Lower leg skin (tissue), 4 donors: ENCODE data around the gene PCK1. TPM values are rescaled to one million over a fixed set of nuclear protein-coding genes. Genes with fewer than 3 reads are reported as not detected.

Experiments
- DNase-seq, 2 donors: peaks; one replicate each; pipeline ENCODE4 v3.0.0-alpha.2; 2019; ENCODE audit warnings: low spot score in 2 of 2
- H3K4me3 ChIP-seq: fragments of 200-600 bp; sonication (generic); 2 replicates; pipeline ENCODE4 v1.5.1; 2017; ENCODE audit warnings: mild to moderate bottlenecking, low read depth; ENCODE audit not compliant: poor library complexity, severe bottlenecking
- POLR2A ChIP-seq, 2 donors: fragments of 450-650 bp; IDR thresholded peaks; one replicate each; pipeline ENCODE4 v1.6.1; 2016 to 2017; ENCODE audit warnings: antibody characterized with exemption in 2 of 2, mild to moderate bottlenecking in 1 of 2, moderate library complexity in 1 of 2
- WGBS, 2 donors: methylation state at CpG; one replicate each; pipeline ENCODE4 v1.1.5; 2018; 5-methylcytosine and 5-hydroxymethylcytosine counted together
- intact Hi-C: fragments of 100-400 bp; cut with DNase I; formaldehyde crosslinking; loops from one replicate; pipeline ENCODE4 v1.15.0; 2023; ENCODE audit warnings: low total_unique reads
- total RNA-seq, 4 donors: library from RNA; depleted of rRNA; stranded (reverse); fragments of >200 nt; gene quantifications; one replicate each; pipeline ENCODE4 v1.1.0, GENCODE V29; 2016
- TF ChIP-seq, protein P1 (sequence below), 3 donors: fragments of 450-650 bp; IDR thresholded peaks; one replicate each; pipeline ENCODE4 v1.5.1; 2016; ENCODE audit warnings: antibody characterized with exemption in 3 of 3, mild to moderate bottlenecking in 3 of 3, moderate library complexity in 2 of 3

The PCK1 gene
- total RNA-seq, 4 donors from 2014 or later = 0.12 to 11.6 (median 2.1) TPM

DNA sequence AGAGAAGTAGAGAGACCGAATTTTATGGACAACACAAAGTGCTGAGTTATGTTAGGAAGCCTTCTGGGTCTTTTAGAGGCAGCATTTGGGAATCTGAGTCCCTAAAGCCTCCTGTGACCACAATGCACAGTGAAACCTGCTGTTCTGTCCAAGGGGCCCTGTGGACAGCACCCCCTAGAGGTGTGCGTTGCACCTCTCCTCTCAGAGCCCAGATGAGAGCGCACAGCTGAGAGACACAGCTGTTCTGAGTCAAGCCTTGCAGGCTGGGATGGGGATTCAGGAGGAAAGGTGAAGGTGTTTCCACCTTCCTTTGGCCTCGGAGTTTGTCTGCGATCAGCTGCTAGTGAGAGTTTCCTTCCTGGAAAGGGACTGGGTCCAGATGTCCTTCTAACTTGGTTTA is 13.0 kb downstream of the PCK1 start:
- WGBS, 2 donors = 59 to 71% methylated on average over 5 of the region's 5 CpGs
- intact Hi-C loops = no loop called here
- DNase-seq = no peak
- no peak overlapping the region for H3K4me3 ChIP-seq
- TF ChIP-seq, protein P1, sequence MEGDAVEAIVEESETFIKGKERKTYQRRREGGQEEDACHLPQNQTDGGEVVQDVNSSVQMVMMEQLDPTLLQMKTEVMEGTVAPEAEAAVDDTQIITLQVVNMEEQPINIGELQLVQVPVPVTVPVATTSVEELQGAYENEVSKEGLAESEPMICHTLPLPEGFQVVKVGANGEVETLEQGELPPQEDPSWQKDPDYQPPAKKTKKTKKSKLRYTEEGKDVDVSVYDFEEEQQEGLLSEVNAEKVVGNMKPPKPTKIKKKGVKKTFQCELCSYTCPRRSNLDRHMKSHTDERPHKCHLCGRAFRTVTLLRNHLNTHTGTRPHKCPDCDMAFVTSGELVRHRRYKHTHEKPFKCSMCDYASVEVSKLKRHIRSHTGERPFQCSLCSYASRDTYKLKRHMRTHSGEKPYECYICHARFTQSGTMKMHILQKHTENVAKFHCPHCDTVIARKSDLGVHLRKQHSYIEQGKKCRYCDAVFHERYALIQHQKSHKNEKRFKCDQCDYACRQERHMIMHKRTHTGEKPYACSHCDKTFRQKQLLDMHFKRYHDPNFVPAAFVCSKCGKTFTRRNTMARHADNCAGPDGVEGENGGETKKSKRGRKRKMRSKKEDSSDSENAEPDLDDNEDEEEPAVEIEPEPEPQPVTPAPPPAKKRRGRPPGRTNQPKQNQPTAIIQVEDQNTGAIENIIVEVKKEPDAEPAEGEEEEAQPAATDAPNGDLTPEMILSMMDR (IDR thresholded peaks at IDR 0.05) = no peak
- TF ChIP-seq POLR2A (IDR thresholded peaks at IDR 0.05) = no peak

DNA sequence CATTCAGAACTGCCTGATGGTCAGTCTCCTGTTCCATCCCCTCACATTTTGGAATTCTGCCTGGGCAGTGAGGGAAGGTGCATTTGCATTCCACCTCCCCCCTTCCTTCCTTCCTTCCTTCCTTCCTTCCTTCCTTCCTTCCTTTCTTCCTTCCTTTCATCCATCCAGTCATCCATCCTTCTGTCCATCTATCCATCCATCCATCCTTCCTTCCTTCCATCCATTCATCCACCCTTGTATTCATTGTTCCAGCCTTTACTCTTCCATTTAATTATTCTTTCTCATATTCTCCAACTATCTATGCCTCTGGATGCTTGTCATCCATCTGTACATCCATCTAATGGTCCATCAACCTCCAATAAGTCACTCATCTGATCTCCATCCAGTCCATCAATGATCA is 14.0 kb downstream of the PCK1 start:
- no peak for DNase-seq
- no peak for TF ChIP-seq POLR2A (IDR thresholded peaks at IDR 0.05)
- TF ChIP-seq, protein P1 (IDR thresholded peaks at IDR 0.05) = no peak
- intact Hi-C loops = no loop called here
- H3K4me3 ChIP-seq = no peak overlapping the region

DNA sequence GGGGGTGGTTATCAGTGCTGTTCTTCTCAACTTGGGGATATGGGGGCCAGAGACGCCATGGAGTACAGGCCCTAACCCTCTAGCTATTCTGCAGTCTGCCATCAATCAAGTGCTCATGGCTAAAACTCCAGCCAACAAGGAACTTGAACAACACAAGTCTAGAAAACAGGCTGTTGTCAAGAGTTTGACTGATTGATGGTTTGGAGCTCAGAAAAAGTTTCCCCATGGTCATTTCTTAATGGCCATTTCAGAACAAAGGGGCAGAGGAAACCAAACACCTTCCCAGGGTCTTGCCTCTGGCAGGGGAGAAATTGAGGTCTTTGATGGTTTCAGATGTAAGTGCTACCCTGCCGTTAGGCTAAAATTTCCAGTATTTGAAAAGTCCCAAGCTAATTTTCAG is 15.1 kb downstream of the PCK1 start:
- intact Hi-C loops = no loop called here
- no peak for DNase-seq
- WGBS, 2 donors = 68 to 77% methylated on average over 2 of the region's 2 CpGs
- no peak for TF ChIP-seq POLR2A (IDR thresholded peaks at IDR 0.05)
- TF ChIP-seq, protein P1 (IDR thresholded peaks at IDR 0.05) = no peak
- no peak overlapping the region for H3K4me3 ChIP-seq

DNA sequence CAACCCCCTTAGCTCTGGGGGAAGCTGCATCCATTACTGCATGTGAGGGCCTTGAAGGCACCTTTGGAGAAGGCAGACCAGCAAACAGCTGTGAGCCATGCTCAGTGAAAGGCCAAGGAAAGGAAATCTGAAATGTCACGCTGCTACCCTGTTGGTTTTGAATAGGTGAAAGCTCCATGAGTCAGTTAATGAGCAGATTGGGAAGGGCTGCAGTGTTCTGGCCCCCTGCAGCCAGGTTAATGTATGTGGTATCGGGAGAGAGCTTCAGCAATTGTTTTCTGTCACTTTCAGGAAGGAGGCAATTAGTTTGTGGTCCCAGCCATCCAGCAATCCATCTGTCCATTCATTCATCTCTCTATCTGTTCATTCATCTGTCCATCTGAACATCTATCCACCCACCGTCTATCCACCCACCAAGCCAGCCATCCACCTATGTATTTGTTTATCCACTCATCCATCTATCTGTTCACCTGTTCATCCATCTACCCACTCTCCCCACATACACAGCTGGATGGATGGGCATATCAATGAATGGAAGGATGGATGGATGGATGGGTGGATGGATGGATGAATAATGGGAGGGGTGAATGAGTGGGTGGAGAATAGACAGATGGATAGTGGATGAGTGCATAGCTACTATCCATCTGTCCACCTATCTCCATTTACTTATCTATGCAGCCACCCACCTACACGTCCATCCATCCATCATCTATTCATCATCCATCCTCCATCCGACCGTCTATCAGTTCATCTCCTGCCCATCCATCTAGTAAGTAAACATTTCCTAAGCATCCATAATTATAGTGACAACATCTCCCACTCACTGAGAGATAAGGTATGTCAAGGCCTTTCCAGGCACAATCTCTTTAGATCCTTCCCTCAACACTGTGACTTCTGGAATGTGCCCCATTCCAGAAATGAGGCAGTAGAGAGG is 16.0 kb downstream of the PCK1 start:
- H3K4me3 ChIP-seq = no peak overlapping the region
- intact Hi-C loops = no loop called here
- no peak for TF ChIP-seq POLR2A (IDR thresholded peaks at IDR 0.05)
- TF ChIP-seq, protein P1 (IDR thresholded peaks at IDR 0.05) = no peak
- DNase-seq = no peak
- 86 to 90% methylated on average over 6 of the region's 6 CpGs for WGBS, 2 donors

DNA sequence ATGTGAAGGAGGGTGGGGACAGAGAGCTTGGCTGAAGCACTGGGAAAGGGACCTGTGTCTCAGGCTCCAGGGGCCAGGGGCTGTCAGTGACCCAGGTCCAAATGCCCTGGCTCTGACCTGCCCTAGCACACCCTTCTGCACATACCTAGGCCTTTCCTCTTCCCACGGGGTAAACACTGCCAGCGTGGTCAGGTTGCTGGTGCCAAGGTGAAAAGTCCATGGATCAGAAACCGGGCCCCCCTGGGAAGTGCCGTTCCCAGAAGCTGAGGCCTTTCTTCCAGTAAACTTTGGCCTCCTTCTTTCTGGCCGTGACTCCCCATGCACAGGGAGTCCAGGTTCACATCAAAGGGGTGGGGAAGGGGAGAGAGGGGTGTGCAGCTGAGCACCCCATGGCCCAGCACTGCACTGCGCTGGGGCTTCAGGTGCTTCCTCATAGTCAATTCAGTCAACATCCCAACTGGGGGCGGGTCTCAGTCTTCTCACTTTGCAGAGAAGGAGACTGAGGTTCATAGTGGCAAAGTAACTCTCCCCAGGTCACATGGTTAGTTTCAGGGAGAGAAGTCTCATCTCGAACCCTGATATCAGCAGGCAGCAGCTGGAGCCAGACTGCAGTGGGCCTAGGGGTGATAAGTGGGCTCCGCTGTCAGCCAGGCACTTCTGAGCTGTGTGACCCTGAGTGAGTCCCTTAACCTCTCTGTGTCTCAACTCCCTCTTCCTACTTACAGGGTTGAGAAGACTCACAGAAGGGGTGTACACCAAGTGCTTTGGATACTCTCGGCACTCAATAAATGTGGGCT is 17.0 kb downstream of the PCK1 start:
- TF ChIP-seq, protein P1 (IDR thresholded peaks at IDR 0.05) = no peak
- no peak for TF ChIP-seq POLR2A (IDR thresholded peaks at IDR 0.05)
- WGBS, 2 donors = 86 to 90% methylated on average over 10 of the region's 10 CpGs
- no peak for DNase-seq
- intact Hi-C loops = no loop called here
- no peak overlapping the region for H3K4me3 ChIP-seq
